Measurements from ENCODE around the gene HBZ. TPM values are rescaled to one million over a fixed set of nuclear protein-coding genes. Genes with fewer than 3 reads are reported as not detected.
A peak's percentile ranks its signal among the peaks of the same experiment; 100 is the strongest.
"Not testable (repeated sequence)": the region's sequence is repeated elsewhere in the genome, so short reads cannot be mapped to it uniquely, and the experiment has no call there.

The HBZ gene
- total RNA-seq (2014; rRNA removed; shearing (Covaris generic)), result not detected in 2 replicates

DNA sequence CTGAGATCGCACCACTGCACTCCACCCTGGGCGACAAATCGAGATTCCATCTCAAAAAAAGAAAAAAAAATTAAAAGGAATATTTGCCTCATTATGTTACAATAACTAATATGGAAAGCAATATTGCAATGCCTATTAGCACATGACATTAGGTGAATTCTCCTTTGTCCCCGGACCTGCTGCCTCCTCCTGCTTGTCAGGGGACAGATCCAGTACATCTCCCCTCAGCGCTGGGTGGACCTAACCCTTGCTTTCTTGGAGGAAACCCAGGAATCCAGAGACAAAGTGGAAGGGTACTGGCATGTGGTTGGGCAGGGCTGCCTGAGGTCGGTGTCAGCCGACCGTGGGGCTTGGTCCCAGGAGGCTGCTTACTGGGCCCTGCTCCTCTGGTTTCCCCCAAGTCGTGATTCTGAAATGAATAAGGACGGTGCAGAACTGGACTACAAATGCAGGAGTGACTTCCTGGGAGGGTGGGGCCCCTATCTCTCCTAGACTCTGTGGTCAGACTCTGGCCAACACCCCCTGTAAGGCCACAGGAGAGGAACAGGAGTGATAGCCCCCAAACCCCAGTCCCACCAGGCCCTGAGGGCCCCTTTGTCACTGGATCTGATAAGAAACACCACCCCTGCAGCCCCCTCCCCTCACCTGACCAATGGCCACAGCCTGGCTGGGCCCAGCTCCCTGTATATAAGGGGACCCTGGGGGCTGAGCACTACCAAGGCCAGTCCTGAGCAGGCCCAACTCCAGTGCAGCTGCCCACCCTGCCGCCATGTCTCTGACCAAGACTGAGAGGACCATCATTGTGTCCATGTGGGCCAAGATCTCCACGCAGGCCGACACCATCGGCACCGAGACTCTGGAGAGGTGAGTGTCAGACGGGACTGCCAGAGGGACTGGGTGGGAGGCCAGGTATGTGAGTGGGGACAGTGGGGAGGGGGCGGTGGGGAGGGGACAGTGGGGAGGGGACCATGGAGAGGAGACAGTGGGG lies at the start of gene HBZ:
TSS of gene HBZ (plus strand) at position 504 of the 988 bp plus-strand sequence. CDS start at position 770, 266 bp downstream.
- no peak for DNase-seq (ENCODE audit: low spot score)

DNA sequence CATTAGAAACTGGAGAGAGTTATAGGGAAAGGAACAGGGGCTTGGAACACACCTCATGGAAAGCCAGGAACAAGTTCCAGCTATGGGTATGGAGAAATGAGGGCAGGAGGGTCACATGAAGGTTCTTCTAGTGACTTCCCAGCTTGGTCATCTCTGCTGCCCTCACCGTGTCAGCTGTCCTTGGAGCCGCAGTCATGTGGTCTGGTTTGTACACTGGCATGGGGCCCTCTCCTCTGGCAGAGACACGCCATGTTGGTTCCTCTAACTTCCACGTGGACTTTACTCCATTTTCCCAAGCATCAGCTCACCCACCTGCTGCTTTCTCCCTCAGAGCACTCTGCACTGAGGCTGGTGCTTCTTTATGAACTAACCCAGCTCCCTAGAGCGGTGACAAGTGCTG lies 48.1 kb upstream of the HBZ start:
- DNase-seq (ENCODE audit: low spot score), result no peak

DNA sequence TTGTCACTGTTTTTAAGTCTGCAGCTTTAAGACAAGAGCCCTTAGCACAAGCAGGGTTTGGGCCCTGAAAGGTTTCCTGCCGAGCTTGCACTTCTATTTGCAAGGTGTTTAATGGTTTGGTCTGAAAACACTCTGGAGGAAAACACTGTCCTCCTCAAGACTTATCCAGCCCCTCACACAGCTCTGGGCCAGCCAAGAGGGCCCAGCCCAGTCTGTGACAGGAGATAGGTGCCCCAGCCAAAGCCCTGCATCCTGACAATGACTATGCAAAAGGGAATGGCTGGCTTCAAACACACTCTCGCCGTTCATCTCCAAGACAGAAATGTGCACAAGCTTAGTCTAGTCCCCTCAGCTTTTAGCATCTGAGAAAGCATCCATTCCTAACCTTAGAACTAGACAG lies 47.5 kb upstream of the HBZ start:
- DNase-seq (ENCODE audit: low spot score), result no peak

DNA sequence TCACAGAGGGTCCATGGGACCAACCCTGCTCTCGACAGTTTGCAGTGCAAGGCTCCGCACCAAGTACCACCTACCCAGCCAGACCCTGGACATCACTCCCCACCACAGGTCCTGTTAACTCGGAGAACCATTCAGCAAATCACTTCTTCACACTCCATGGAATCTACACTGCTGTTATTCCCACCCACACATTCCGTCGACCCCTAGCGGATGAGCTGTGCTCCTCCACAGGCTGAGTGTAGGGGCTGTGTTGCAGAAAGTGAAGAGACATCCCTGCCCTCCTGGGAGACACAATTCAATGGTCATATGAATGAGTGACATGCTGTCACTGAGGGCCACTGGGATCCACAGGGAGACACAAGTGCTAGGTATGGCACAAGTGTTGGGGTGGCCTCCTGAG lies 46.9 kb upstream of the HBZ start:
- no peak for DNase-seq (ENCODE audit: low spot score)

DNA sequence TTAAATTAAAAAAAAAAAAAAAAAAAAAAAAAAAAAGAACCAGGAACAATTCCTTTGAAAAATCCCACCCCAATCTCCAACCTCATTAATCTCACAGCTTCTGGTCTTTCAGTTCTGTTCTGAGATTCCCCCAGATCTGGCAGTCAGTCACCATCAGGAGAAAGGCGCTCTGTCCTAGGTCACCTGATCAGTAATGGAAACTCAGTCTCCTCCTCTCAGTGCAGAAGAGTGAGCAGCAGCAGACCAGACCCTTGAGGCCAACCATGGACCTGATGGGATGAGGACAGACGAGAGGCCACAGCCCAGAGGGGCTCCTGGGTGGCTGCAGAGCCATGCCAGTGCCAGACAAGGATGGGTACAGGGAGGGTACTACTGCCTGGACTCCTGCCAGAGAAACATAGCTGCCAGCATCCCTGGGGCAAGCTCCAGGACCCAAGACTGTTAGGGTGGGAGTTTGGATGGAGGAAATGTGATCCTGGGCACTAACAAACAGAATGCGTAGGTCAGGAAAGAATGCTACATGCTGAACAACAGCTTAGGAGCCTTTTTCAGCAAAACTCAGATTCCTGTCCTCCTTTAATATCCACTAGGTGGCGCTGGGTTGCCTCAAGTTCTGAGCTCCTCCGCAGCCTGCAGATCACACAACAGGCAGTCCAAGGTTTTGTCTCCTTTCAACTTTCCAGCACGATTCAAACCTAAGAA lies 45.7 kb upstream of the HBZ start:
- peak; percentile 69 for DNase-seq (ENCODE audit: low spot score)

DNA sequence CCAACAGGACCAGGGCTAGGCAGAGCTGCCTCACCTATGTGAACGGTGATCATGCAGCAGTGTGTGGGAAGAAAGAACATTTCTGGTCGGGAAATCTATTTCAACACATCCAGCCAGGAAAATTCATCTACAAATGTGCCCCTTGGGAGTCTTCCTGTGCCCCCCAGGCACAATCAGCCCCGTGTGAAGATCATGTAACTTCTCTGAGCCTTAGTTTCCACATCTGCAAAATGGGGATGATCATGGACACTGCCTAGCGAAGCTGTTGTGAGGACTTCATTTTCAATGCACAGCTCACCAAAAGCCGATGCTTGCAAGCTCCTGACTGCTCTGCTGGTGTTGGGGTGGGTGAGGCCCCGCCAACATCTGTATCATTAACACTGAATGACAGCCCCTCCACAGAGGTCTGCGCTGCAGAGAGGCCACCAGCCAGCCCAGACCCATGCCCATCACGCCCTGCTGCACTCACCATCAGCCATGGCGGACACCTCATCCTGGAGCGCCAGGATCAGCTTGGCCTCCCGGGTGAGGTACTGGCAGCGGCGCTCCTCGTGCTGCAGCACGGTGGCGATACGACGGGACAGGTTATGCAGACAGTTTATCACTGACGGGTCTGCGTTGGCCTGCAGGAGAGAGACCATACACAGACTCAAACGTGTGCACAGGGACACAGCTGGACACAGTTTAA lies 40.1 kb upstream of the HBZ start:
- DNase-seq (ENCODE audit: low spot score), result no peak

DNA sequence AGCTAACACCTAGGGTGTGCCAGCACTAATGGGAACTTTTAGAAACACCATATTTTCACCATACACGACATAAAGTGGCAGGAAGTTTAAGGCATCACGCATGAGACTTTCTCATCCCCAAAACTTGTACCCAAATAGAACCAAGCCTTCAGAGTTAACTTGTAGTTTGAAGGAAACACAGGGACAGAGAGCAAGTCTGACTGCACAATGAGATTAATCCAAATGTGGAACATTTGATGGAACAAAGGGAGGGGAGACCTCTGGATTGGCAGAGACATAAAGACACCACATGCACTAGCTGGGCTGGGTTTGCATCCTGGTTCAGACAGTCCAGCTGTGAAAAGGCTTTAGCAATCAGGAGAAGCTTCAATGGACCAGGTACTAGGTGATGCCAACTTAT lies 38.1 kb upstream of the HBZ start:
- DNase-seq (ENCODE audit: low spot score), result no peak

DNA sequence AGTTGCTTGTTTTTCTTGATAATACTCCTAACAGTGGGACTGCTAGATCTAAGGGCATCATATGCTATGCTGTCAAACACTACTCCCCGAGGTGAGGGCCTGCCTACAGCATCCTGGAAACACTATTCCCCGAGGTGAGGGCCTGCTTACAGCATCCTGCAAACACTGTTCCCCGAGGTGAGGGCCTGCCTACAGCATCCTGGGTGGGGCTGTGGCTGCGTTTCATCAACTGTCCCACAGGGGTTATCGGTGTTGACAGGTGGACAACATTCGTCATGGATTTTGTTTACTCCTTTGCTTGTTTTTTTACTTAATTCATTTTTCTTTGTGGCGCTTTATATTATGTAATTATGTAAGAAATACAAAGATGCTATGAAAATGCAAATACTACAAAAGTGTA lies 36.4 kb upstream of the HBZ start:
- no peak for DNase-seq (ENCODE audit: low spot score)

DNA sequence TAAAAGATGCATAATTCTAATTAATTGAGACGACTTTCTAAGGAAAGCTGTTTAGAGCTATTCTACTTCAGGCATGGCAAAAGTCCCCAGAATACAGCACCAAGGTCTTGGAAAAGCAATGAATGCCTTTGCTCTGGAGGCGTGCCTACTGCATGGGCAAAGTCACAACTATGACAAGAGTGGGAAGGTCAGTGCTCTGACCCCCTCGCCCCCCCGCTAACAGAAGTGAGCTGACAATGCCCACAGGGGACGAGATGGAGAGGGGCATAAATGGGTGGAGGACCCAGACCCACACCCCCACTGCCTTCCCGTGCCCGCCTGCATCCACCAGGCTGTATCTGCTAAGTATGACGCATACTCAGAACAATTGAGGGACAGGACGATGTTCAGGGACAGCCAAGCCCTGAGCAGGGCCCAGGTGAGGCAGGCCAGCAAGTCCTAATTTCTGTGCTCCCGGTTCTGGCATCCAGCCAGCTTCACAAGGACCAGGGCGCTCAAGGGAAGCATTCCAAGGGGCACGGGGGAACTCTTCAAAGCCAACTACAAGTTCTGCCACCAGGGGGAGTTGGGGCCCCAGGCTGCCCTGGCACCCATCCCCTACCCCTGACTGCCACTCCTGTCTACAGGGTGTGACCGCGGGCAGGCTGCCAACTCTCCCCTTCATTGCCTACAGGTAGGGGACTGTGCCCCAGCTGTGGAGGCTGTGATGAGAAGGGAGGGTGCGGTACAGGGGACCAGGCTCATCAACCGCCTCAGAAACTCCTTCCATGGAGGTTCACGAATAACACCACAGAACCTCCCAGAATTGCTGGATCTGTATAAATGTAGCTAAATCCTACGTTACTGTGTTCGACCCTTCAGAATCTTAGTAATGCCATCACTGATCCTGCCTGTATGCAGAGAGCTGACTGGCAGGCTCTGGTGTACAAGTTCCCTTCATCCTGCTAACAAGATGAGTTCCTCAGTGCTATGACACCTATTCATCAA lies 34.8 kb upstream of the HBZ start:
- peak; percentile 42 for DNase-seq (ENCODE audit: low spot score)

DNA sequence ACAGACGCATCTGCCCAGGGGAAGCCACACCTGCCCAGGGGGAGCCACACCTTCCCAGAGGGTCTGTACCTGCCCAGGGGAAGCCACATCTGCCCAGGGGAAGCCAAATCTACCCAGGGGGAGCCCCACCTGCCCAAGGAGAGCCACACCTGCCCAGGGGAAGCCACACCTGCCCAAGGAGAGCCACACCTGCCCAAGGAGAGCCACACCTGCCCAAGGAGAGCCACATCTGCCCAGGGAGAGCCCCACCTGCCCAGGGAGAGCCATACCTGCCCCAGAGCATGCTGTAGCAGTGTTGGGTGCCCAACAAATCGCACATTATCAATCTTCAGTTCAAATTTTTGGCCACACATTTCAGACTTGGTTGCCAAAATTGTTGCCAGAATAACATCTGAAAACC lies 33.6 kb upstream of the HBZ start:
- no peak for DNase-seq (ENCODE audit: low spot score)

DNA sequence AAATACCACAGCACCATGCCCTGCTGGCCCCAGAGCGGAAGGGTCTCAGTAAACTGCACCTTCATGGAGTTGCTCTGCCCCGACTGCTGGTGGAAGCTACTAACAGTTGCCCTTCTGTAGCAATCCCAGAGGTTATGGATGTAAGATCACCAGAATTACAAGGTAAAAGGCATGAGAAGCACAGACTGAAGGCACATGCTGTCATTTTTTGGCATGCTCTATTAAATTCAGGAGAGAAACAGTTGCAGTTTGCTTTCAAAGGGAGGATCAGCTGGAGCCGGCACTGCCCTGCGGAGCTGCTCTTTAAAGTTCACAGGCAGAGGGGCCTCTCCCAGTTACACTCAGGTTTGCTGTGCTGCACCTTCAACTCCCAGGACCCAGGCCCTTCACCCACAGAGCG lies 33.1 kb upstream of the HBZ start:
- no peak for DNase-seq (ENCODE audit: low spot score)

DNA sequence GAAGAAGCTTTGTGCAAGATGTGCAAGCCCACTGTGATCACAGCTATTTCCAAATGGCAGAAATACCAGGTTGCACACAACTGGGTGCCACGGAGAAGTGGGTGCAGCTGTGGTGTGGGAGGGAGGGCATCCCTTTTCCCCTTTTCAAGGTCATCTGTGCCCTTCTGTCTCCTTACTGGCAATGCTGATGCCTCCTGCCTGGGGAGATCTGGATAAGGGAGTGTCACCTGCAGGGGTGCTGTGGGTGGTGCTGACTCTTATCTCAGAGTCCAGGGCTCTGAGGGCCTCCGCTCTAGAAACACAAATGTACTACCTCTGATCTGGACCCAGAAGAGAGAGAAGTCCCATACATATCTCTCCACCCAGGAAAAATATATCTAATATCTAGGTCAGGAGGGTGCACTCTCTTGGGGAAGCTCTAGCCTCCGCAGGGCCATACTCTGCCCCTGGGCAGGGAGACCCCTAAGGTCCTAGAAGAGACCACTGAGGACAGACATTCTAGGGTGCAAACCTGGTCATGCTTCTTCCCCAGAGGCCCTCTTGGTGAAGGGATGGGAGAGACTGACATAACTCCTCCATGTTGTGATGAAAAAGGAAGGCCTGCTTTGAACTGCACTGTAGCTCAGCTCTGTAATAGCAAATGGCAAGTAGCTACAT lies 32.5 kb upstream of the HBZ start:
- DNase-seq (ENCODE audit: low spot score), result no peak

DNA sequence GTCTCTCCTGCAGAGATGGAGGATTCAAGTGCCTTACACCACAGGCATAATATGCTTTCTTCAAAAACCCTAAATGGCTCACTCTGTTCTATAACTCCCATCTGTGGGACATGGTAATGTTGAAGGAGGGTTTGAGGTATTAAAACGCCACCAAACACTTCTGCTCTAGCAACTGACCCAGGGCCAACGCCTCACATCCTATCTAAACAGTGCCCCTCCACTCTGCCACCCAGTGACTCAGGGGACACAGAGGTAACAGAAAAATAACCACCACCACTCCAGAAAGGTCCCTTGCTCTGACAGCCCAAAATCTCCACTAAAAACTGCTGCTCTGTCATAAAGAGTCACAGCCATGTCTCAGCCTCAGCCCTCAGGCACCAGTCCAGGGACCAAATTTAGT lies 31.7 kb upstream of the HBZ start:
- no peak for DNase-seq (ENCODE audit: low spot score)

DNA sequence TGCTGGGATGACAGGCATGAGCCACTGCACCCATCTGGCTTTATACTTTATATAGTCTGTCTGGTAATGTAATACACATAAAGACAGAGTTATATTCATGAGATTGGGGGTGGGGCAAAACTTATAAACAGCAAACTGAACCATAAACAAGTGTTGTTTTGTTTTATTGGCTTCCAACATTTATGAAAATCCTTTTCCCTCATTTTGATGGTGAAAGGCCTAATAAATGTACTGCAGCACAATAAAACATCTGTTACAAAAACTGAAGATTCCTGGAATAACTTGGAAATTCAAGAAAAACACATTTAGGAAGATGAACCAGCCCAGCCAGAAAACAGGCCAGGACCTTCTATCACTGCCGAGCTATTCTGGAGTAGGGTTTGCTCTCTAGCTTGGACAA lies 30.1 kb upstream of the HBZ start:
- DNase-seq (ENCODE audit: low spot score), result no peak

DNA sequence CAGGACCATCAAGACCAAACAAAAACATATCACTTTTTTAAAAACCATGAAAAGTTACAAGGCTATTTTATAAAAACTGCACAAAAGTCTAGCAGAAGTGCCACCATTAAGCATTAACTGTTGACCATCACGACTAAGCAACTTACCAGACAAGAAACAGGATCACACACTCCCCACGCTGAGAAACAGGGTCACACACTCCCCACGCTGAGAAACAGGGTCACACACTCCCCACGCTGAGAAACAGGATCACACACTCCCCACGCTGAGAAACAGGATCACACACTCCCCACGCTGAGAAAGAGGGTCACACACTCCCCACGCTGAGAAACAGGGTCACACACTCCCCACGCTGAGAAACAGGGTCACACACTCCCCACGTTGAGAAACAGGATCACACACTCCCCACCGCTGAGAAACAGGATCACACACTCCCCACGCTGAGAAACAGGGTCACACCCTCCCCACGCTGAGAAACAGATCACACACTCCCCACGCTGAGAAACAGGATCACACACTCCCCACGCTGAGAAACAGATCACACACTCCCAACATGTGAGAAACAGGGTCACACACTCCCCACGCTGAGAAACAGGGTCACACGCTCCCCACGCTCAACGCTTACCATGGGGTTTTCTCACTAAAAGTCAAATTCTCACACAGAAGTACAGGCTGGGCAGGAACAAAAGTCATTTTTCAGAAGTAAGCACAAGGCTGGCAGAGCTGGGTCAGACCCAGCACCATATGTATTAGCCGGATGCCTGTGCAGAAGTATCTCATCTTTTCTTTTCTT lies 28.7 kb upstream of the HBZ start:
- not testable (repeated sequence) for DNase-seq (ENCODE audit: low spot score)

DNA sequence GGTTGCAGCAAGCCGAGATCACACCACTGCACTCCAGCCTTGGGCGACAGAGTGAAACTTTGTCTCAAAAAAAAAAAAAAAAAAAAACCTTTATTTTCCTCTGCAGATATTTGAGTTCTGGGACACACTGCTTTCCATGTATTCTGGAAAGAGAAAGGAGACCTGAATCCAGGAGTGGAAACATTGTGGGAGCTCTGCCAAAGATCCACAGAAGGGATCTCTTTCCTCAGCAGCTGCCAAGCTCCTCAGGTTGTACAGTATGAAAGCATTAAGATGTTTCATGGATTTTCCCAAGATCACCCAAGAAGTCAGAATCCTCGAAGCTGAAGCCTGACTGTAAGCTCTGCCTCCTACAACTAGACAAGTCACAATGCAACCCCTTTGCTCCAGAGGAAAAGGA lies 27.4 kb upstream of the HBZ start:
- no peak for DNase-seq (ENCODE audit: low spot score)

DNA sequence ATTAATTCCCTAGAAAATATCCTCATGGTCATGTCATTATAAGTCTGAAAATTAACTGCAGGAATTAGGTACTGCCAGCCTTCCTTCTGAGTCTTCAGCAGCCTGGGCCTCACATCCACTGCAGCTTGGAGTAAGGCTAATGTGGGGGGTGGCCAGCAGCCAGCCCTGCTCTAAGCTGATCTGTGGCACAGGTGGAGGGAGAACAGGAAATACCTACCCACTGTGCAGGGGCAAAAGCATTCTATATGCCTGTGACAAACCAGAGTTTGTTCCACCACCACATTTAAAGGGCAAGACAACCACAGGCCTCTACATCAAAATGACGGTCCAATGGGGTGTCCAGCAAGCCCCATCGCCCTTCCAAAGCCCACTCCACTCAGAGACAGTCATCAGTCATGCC lies 23.4 kb upstream of the HBZ start:
- no peak for DNase-seq (ENCODE audit: low spot score)

DNA sequence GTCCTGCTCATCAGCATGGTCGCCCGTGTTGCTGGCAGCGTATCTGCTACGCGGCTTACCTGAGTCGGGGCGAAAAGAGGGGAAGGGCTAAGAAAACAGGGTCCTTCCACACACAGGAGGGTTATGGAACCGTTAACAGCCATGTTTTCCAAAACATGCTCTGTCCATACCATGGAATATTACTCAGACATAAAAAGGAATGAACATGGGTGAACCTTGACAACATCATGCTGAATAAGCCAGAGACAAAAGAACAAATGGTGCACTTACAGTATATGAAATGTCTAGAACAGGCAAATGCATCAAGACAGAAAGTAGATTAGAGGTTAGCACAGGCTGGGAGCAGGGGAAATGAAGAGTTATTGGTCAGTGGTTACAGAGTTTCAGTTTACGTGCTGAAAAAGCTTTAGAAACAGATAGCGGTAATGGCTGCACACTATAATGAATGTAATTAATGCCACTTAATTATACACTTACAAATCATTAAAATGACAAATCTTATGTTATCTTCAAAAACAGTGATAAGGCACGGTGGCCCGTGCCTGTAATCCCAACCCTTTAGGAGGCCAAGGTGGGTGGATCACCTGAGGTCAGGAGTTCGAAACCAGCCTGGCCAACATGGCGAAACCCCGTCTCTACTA lies 21.8 kb upstream of the HBZ start:
- no peak for DNase-seq (ENCODE audit: low spot score)

DNA sequence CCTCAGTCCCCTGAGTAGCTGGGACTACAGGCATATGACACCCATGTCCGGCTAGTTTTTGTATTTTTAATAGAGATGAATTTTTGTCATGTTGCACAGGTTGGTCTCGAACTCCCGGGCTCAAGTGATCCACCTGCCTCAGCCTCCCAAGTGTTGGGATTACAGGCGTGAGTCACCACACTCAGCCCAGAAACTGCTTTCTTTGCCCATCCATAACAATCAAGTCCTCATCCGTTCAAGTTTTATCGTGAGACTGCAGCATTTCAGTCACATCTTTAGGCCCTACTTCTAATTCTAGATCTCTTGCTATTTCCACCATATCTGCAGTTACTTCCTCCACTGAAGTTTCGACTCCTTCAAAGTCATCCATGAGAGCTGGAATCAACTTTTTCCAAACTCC lies 20.3 kb upstream of the HBZ start:
- DNase-seq (ENCODE audit: low spot score), result no peak
